Upper lobe of right lung (tissue), 1 donor: ENCODE measurements around the gene PCDHB4. TPM values are rescaled to one million over a fixed set of nuclear protein-coding genes. Genes with fewer than 3 reads are reported as not detected.
"Not testable (repeated sequence)": the region's sequence is repeated elsewhere in the genome, so short reads cannot be mapped to it uniquely, and the experiment has no call there.

Source experiments
- ATAC-seq: fragments of 200-7000 bp; cut with Tn5 transposase; one replicate; pipeline ENCODE4 v1.9.1; 2020; ENCODE audit warnings: mild to moderate bottlenecking, moderate library complexity
- DNase-seq: peaks from one replicate; pipeline ENCODE4 v3.0.0-alpha.2; 2020
- H3K27ac ChIP-seq: fragments of 200-600 bp; one replicate; pipeline ENCODE4 v1.8.0; 2022
- H3K27me3 ChIP-seq: fragments of 200-600 bp; one replicate; pipeline ENCODE4 v1.8.0; 2022; ENCODE audit warnings: mild to moderate bottlenecking
- H3K36me3 ChIP-seq: fragments of 200-600 bp; one replicate; pipeline ENCODE4 v1.8.0; 2022
- H3K4me1 ChIP-seq: fragments of 200-600 bp; one replicate; pipeline ENCODE4 v1.8.0; 2022
- H3K4me3 ChIP-seq: fragments of 200-600 bp; one replicate; pipeline ENCODE4 v1.8.0; 2022; ENCODE audit warnings: mild to moderate bottlenecking
- H3K9me3 ChIP-seq: fragments of 200-600 bp; one replicate; pipeline ENCODE4 v1.8.0; 2022
- CTCF ChIP-seq: fragments of 200-600 bp; IDR thresholded peaks from one replicate; pipeline ENCODE4 v1.8.0; 2022; ENCODE audit warnings: antibody characterized with exemption
- intact Hi-C: fragments of 100-400 bp; cut with DNase I; formaldehyde crosslinking; loops from one replicate; pipeline ENCODE4 v1.11.0; 2022
- total RNA-seq: library from RNA; stranded (reverse); fragmentation: NEBNext Ultra II Directional; extraction: Animal tissue kit (Norgen Biotek cat#: 25700); gene quantifications from one replicate; pipeline ENCODE4 v1.2.1, GENCODE V29; 2021
- donor health status: DM: no; HTN: yes; CAD: no; lungs with severe emphysema.

Gene PCDHB4
- total RNA-seq, 1 donor from 2014 or later, result 3.0 TPM

- peaks cover 19% of the 10 kb centered on the region for H3K9me3 ChIP-seq
- no peaks in the 10 kb centered on the region for H3K27me3 ChIP-seq
- no peak for ATAC-seq
- no peak for DNase-seq
- intact Hi-C loops, result no loop called here
- no peak overlapping the region for H3K4me3 ChIP-seq
- no peak overlapping the region for H3K27ac ChIP-seq
- no peaks in the 10 kb centered on the region for H3K36me3 ChIP-seq
- no peak for TF ChIP-seq CTCF
- no peaks in the 10 kb centered on the region for H3K4me1 ChIP-seq
Measured at GRCh38 chr5:141119250-141119649, 2.4 kb upstream of the PCDHB4 start.

GRCh38 chr5:141121985-141122384 lies 367 bp downstream of the PCDHB4 start:
- DNase-seq, result peak; percentile 15
- no peak overlapping the region for H3K27ac ChIP-seq
- no peaks in the 10 kb centered on the region for H3K27me3 ChIP-seq
- no peak for TF ChIP-seq CTCF
- H3K4me1 ChIP-seq, result no peaks in the 10 kb centered on the region
- H3K9me3 ChIP-seq, result peaks cover 8% of the 10 kb centered on the region
- intact Hi-C loops, result no loop called here
- ATAC-seq, result no peak
- no peaks in the 10 kb centered on the region for H3K36me3 ChIP-seq
- peak overlapping the region; percentile 26 for H3K4me3 ChIP-seq

- H3K27me3 ChIP-seq, H3K27ac ChIP-seq, ATAC-seq, H3K9me3 ChIP-seq, H3K4me1 ChIP-seq, H3K4me3 ChIP-seq, H3K36me3 ChIP-seq, intact Hi-C loops: not testable (repeated sequence)
- DNase-seq, result peak; percentile 57
Measured at GRCh38 chr5:141123396-141124135, 1.9 kb downstream of the PCDHB4 start.

- ATAC-seq, result no peak
Measured at GRCh38 chr5:141127305-141127704, 5.7 kb downstream of the PCDHB4 start.

GRCh38 chr5:141135030-141135717 lies 13.6 kb downstream of the PCDHB4 start, which contains the start of gene PCDHB5:
PCDHB5 (plus strand) TSS chr5:141135206; CDS start chr5:141135435, 229 bp downstream.
- no peak within 1 kb of the TSS for H3K27ac ChIP-seq
- no peak for DNase-seq
- H3K4me3 ChIP-seq, result peak within 1 kb of the TSS; percentile 29

More at GRCh38 chr5:141127305-141127704, 5.7 kb downstream of the PCDHB4 start:
- no peaks in the 10 kb centered on the region for H3K27me3 ChIP-seq
- H3K27ac ChIP-seq, result no peak overlapping the region
- no peak for TF ChIP-seq CTCF
- no peak overlapping the region for H3K4me3 ChIP-seq
- no peaks in the 10 kb centered on the region for H3K4me1 ChIP-seq
- H3K36me3 ChIP-seq, result no peaks in the 10 kb centered on the region
- no peaks in the 10 kb centered on the region for H3K9me3 ChIP-seq
- DNase-seq, result no peak
- intact Hi-C loops, result no loop called here

More at GRCh38 chr5:141135030-141135717, 13.6 kb downstream of the PCDHB4 start, which contains the start of gene PCDHB5:
- Histone ChIP-seq H3K27me3 (no peaks in the 10 kb centered on the region), H3K9me3 (peaks cover 24% of the 10 kb centered on the region), H3K4me1 (no peaks in the 10 kb centered on the region), H3K36me3 (no peaks in the 10 kb centered on the region)
- intact Hi-C loops, result no loop called here
- TF ChIP-seq CTCF, result peak; percentile 34
- ATAC-seq, result peak; percentile 42
